GM23338 (cell line): ENCODE measurements around the gene STIM2.

Experiments used
- EZH2phosphoT487 ChIP-seq: fragments of 200-600 bp; sonication (generic); IDR thresholded peaks from one replicate; pipeline ENCODE4 v1.8.1; 2018; ENCODE audit warnings: antibody characterized with exemption; ENCODE audit not compliant: unreplicated experiment
- TF ChIP-seq, protein P1 (sequence below), 2 experiments: fragments of 200-600 bp in 1 of 2; sonication (generic) in 1 of 2; conservative IDR thresholded peaks; 2 replicates each; pipeline versions ENCODE4 v1.5.1 to v1.6.1; 2016 to 2017; ENCODE audit warnings: antibody characterized with exemption in 2 of 2, low read depth in 2 of 2, mild to moderate bottlenecking in 2 of 2, moderate library complexity in 1 of 2

DNA sequence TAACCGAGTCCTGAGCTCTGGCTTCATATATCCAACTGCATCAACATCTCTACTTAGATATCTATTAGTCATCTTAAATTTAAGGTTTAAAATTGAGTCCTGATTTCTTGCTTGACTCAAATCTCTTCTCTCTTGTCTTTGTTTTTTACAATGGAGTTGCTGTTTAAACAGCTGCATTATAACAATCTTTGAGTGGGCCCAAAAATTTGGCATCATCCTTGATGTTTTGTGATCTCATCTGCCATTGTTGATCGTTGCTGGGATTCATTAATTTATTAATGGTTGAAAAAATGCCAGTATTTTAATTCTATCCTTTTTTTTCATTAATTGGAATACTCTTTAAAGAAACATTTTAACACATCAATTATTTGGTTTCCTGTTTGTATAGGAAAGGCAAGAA lies 82.2 kb downstream of the STIM2 start:
- TF ChIP-seq, protein P1, sequence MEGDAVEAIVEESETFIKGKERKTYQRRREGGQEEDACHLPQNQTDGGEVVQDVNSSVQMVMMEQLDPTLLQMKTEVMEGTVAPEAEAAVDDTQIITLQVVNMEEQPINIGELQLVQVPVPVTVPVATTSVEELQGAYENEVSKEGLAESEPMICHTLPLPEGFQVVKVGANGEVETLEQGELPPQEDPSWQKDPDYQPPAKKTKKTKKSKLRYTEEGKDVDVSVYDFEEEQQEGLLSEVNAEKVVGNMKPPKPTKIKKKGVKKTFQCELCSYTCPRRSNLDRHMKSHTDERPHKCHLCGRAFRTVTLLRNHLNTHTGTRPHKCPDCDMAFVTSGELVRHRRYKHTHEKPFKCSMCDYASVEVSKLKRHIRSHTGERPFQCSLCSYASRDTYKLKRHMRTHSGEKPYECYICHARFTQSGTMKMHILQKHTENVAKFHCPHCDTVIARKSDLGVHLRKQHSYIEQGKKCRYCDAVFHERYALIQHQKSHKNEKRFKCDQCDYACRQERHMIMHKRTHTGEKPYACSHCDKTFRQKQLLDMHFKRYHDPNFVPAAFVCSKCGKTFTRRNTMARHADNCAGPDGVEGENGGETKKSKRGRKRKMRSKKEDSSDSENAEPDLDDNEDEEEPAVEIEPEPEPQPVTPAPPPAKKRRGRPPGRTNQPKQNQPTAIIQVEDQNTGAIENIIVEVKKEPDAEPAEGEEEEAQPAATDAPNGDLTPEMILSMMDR (conservative IDR thresholded peaks at IDR 0.05; ENCODE audit: low read depth in 2 of 2): no peak
- TF ChIP-seq EZH2phosphoT487: no peak
